GM12865 (cell line): Measurements from ENCODE around the gene HMCN1.

ENCODE experiments used
- DNase-seq: peaks from one replicate; pipeline ENCODE4 v3.0.0; 2010; ENCODE audit warnings: low read depth
- H3K4me3 ChIP-seq: 2 replicates; pipeline ENCODE4 v1.5.1; 2011; ENCODE audit warnings: mild to moderate bottlenecking, low read depth, low read length, control low read depth
- TF ChIP-seq, protein P1 (sequence below): IDR thresholded peaks from 2 replicates; pipeline ENCODE4 v1.5.1; 2011; ENCODE audit warnings: low read length, control low read depth, low read depth, inconsistent platforms; ENCODE audit not compliant: insufficient read depth; ENCODE audit errors: missing control alignments

Gene HMCN1

DNA sequence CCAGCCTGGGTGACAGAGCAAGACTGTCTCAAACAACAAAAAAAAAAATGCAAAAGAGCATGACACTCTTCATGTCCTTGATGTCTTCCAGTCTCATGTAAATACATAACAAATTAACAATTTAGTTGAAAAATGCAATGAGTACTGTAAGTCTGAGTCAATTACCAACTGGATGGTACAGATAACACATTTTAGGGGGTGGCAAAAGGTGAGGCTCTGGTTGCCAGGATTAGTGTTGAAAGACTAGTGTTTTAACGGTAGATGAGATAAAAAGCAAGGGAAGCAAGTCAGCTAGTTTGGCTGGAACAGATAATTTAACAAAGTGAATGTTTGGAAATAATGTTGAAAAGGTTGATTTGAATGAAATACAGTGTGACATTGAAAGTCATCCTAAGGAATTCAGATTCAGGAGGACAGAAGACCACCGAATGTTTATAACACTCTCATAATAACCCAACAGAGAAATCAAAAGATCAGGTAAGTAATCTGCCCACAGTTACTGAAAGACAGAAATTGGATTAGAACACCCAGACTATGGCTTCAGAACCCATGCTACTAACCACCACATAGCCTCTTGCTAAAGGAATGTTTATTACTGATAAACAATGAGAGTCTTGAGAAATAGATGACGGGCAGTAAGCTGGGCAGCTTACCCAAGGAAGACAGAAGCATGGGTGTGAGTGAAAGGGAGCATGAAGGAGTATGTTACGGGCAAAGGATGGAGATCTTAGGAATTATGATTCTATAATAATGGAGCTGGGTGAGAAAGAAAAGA, 312.4 kb downstream of the HMCN1 start:
- TF ChIP-seq, protein P1, sequence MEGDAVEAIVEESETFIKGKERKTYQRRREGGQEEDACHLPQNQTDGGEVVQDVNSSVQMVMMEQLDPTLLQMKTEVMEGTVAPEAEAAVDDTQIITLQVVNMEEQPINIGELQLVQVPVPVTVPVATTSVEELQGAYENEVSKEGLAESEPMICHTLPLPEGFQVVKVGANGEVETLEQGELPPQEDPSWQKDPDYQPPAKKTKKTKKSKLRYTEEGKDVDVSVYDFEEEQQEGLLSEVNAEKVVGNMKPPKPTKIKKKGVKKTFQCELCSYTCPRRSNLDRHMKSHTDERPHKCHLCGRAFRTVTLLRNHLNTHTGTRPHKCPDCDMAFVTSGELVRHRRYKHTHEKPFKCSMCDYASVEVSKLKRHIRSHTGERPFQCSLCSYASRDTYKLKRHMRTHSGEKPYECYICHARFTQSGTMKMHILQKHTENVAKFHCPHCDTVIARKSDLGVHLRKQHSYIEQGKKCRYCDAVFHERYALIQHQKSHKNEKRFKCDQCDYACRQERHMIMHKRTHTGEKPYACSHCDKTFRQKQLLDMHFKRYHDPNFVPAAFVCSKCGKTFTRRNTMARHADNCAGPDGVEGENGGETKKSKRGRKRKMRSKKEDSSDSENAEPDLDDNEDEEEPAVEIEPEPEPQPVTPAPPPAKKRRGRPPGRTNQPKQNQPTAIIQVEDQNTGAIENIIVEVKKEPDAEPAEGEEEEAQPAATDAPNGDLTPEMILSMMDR = no peak
- H3K4me3 ChIP-seq = no peak overlapping the region
- DNase-seq = no peak

GRCh38 chr1:186050360-186050759, 316.2 kb downstream of the HMCN1 start:
- no peak for DNase-seq
- H3K4me3 ChIP-seq = no peak overlapping the region
- TF ChIP-seq, protein P1 = no peak

DNA sequence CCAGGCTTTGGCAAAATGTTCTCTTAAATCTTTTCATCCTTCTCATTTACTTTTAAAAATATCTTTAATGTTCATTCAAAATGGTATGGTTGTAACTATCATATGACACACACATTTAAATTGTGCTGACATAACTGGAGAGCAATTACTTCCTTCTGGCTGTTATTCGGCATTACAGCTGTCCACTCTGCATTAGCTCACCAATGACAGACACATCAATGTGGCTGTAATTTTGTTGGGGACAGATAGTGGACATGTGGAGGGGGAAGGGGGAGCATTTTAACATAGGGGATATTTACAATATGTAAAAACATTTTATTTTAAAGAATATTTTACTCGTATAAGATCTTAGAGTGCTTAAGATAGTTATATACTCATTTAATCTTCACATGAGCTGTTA, 319.8 kb downstream of the HMCN1 start:
- TF ChIP-seq, protein P1 = no peak
- H3K4me3 ChIP-seq = no peak overlapping the region
- no peak for DNase-seq

GRCh38 chr1:186054932-186055331, 320.7 kb downstream of the HMCN1 start:
- TF ChIP-seq, protein P1 = no peak
- no peak for DNase-seq
- H3K4me3 ChIP-seq = no peak overlapping the region

- TF ChIP-seq, protein P1 = no peak
- no peak for DNase-seq
- no peak overlapping the region for H3K4me3 ChIP-seq
Measured at GRCh38 chr1:186055846-186056245, 321.7 kb downstream of the HMCN1 start.

DNA sequence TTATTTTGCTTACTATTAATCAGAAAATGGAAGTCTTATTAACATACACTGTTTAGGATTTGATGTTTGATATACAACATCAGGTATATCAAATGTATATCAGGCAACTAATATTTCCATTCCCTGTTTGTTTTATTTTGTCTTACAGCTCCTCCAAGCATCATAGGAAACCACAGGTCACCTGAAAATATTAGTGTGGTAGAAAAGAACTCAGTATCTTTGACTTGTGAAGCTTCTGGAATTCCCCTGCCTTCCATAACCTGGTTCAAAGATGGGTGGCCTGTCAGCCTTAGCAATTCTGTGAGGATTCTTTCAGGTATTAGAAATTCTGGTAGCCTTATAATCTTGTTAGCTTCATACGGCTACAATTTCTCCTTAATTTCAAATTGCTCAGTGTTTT, 322.9 kb downstream of the HMCN1 start:
- TF ChIP-seq, protein P1 = no peak
- H3K4me3 ChIP-seq = no peak overlapping the region
- no peak for DNase-seq

DNA sequence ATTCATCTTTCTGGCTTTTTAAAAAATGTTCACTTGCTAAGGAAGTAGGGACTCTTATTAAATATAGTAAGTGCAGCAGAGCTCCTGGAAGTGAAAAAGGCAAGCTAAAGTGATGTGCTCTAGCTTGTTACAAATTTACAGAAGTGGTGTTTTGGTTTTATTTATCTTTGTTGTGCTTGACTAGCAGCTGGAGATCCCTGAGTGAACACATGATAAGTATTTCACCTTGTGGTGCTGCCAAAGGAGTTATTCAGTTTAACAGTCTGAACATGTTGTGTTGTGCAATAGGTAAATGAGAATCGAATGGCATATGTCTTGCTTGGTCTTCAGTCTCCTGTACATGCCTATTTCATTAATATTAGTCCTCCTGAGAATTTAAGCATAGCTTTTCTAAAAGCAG, 325.1 kb downstream of the HMCN1 start:
- TF ChIP-seq, protein P1 = no peak
- H3K4me3 ChIP-seq = no peak overlapping the region
- DNase-seq = no peak
